Transverse colon (tissue), 4 donors: ENCODE measurements around the gene ZNF621. TPM values are rescaled to one million over a fixed set of nuclear protein-coding genes. Genes with fewer than 3 reads are reported as not detected.

ENCODE experiments used
- DNase-seq: peaks from one replicate; pipeline ENCODE4 v3.0.0-alpha.2; 2019
- H3K27ac ChIP-seq, 4 donors: fragments of 200-600 bp; sonication (generic); 2 replicates each; pipeline ENCODE4 v1.5.1; 2016 to 2018; ENCODE audit warnings: inconsistent platforms in 4 of 4
- H3K27me3 ChIP-seq: fragments of 200-600 bp; sonication (generic); 2 replicates; pipeline ENCODE4 v1.5.1; 2017; ENCODE audit warnings: inconsistent platforms
- H3K36me3 ChIP-seq, 4 donors: fragments of 200-600 bp; sonication (generic); 2 replicates each; pipeline ENCODE4 v1.5.1; 2017 to 2019; ENCODE audit warnings: inconsistent platforms in 4 of 4
- H3K4me1 ChIP-seq, 4 donors: fragments of 200-600 bp; sonication (generic); 2 replicates each; pipeline ENCODE4 v1.5.1; 2017 to 2020; ENCODE audit warnings: inconsistent platforms in 4 of 4
- H3K4me3 ChIP-seq, 4 donors: fragments of 200-600 bp; sonication (generic); 1 replicate in 1 of 4; 2 replicates in 3 of 4; pipeline versions ENCODE4 v1.5.1 to v1.6.1; 2017 to 2019; ENCODE audit warnings: inconsistent platforms in 4 of 4
- H3K9me3 ChIP-seq, 2 donors: fragments of 200-600 bp; sonication (generic); 2 replicates each; pipeline ENCODE4 v1.5.1; 2017 to 2019; ENCODE audit warnings: inconsistent platforms in 2 of 2
- EP300 ChIP-seq: sonication (generic); formaldehyde crosslinking; IDR thresholded peaks from one replicate; pipeline ENCODE4 v1.6.1; 2017; ENCODE audit warnings: antibody characterized with exemption, low read depth
- POLR2A ChIP-seq: fragments of 450-650 bp; IDR thresholded peaks from one replicate; pipeline ENCODE4 v1.6.1; 2016; ENCODE audit warnings: antibody characterized with exemption, mild to moderate bottlenecking, moderate library complexity
- POLR2AphosphoS5 ChIP-seq, 3 donors: sonication (generic); formaldehyde crosslinking; IDR thresholded peaks; one replicate each; pipeline ENCODE4 v1.6.1; 2016; ENCODE audit warnings: antibody characterized with exemption in 3 of 3
- WGBS, 2 donors: methylation state at CpG; one replicate each; pipeline ENCODE4 v1.1.5; 2018; ENCODE audit warnings: low coverage in 1 of 2; 5-methylcytosine and 5-hydroxymethylcytosine counted together
- in situ Hi-C, 4 donors: fragments of 200-750 bp; cut with MboI; loops; one replicate each; pipeline versions ENCODE4 v1.15.0 to v1.15.1; 2017; ENCODE audit warnings: low sequenced_read_pairs in 3 of 4, low pct_ligation_motif_present in 1 of 4, low pct_unique_long_range_greater_than_20kb in 1 of 4
- intact Hi-C: fragments of 100-400 bp; cut with DNase I; formaldehyde crosslinking; loops from one replicate; pipeline ENCODE4 v1.15.1; 2023; ENCODE audit warnings: low total_unique reads
- total RNA-seq, 4 donors: library from RNA; depleted of rRNA; stranded (reverse); fragments of >200 nt; gene quantifications; one replicate each; pipeline ENCODE4 v1.1.0, GENCODE V29; 2016
- TF ChIP-seq, protein P1 (sequence below), 5 experiments: fragments of 200-600 bp in 3 of 5; fragments of 450-650 bp in 2 of 5; sonication (generic) in 3 of 5; IDR thresholded peaks; 1 replicate in 2 of 5; 2 replicates in 3 of 5; pipeline ENCODE4 v1.5.1; 2016 to 2017; ENCODE audit warnings: antibody characterized with exemption in 5 of 5, inconsistent platforms in 3 of 5, mild to moderate bottlenecking in 2 of 5, moderate library complexity in 1 of 5

The ZNF621 gene
- total RNA-seq, 4 donors from 2014 or later, result 11.9 to 21.9 (median 16.2) TPM

- Histone ChIP-seq H3K4me1 (peaks cover 0 to 21% (median 15%) of the 10 kb centered on the region in 4 donors), H3K4me3 (no peak overlapping the region), H3K9me3 (no peaks in the 10 kb centered on the region), H3K36me3 (peaks cover 0 to 7% (median 0%) of the 10 kb centered on the region in 4 donors), H3K27ac (no peak overlapping the region), H3K27me3 (no peaks in the 10 kb centered on the region)
- intact Hi-C loops (no loop called here), in situ Hi-C loops (loop anchor here in 1 of 4 donors (10.0 kb wide), 1 partner anchor 56 kb away; no protein-coding TSS in a partner anchor)
- no peak for DNase-seq
- no peak for TF ChIP-seq POLR2A
- TF ChIP-seq, protein P1, sequence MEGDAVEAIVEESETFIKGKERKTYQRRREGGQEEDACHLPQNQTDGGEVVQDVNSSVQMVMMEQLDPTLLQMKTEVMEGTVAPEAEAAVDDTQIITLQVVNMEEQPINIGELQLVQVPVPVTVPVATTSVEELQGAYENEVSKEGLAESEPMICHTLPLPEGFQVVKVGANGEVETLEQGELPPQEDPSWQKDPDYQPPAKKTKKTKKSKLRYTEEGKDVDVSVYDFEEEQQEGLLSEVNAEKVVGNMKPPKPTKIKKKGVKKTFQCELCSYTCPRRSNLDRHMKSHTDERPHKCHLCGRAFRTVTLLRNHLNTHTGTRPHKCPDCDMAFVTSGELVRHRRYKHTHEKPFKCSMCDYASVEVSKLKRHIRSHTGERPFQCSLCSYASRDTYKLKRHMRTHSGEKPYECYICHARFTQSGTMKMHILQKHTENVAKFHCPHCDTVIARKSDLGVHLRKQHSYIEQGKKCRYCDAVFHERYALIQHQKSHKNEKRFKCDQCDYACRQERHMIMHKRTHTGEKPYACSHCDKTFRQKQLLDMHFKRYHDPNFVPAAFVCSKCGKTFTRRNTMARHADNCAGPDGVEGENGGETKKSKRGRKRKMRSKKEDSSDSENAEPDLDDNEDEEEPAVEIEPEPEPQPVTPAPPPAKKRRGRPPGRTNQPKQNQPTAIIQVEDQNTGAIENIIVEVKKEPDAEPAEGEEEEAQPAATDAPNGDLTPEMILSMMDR (IDR thresholded peaks at IDR 0.05), result no peak
- TF ChIP-seq POLR2AphosphoS5 (IDR thresholded peaks at IDR 0.05), result no peak
- TF ChIP-seq EP300, result no peak
- 95 to 97% methylated on average over 3 of the region's 3 CpGs for WGBS, 2 donors
Observed at GRCh38 chr3:40521254-40521653, 3.5 kb upstream of the ZNF621 start.

DNA sequence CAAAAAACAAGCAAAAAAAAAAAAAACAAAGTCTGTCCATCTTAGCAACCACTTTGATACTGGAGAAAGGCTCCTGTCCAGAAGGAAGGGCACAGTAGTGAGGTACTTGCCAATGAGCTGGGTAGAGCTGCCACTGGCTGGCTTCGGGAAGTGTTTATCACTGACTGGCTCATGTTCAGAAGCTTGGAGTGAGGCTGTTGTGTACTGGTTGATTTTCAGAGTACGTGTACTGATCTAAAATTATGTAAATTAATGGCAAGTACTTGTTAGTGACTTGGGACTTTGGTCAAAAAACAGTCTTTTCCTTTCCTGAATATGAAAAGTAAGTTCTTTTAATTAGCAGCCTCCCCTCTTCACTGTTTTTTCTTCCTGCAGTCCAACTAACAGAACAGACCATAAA lies 979 bp upstream of the ZNF621 start:
- DNase-seq, result no peak
- in situ Hi-C loops, result loop anchor here in 1 of 4 donors (10.0 kb wide), 1 partner anchor 59 kb away; no protein-coding TSS in a partner anchor
- TF ChIP-seq POLR2A, result no peak
- TF ChIP-seq, protein P1 (IDR thresholded peaks at IDR 0.05), result no peak
- TF ChIP-seq POLR2AphosphoS5 (IDR thresholded peaks at IDR 0.05), result no peak
- no peak for TF ChIP-seq EP300
- Histone ChIP-seq H3K4me1 (peaks cover 0 to 24% (median 16%) of the 10 kb centered on the region in 4 donors), H3K36me3 (peaks cover 0 to 9% (median 3%) of the 10 kb centered on the region in 4 donors), H3K27me3 (no peaks in the 10 kb centered on the region), H3K4me3 (peak overlapping the region in 1 of 4 donors; percentile 85), H3K27ac (peak overlapping the region; percentile 89 to 94 (median 92)), H3K9me3 (no peaks in the 10 kb centered on the region)
- WGBS, 2 donors, result 49 to 75% methylated on average over 2 of the region's 2 CpGs
- intact Hi-C loops, result no loop called here

DNA sequence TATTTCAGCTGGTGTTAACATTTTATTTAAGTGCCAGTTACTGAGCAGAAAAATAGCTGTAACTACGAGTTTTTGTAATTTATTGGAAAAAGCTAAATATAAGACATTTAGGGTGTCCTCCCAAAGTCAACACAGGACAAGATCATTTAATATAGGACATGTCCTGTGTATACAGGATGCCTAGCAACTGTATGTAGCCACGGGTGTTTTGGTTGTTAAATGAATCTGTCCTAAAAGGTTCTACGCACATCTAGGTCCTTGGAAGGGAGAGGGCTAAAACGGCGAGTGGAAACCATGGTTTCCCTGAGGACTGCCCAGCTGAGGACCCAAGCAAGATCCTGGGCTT lies 565 bp upstream of the ZNF621 start:
- Histone ChIP-seq H3K4me3 (peak overlapping the region; percentile 72 to 98 (median 81)), H3K27ac (peak overlapping the region; percentile 89 to 94 (median 92)), H3K9me3 (no peaks in the 10 kb centered on the region), H3K27me3 (no peaks in the 10 kb centered on the region), H3K4me1 (peaks cover 0 to 24% (median 16%) of the 10 kb centered on the region in 4 donors), H3K36me3 (peaks cover 0 to 11% (median 5%) of the 10 kb centered on the region in 4 donors)
- in situ Hi-C loops, result loop anchor here in 1 of 4 donors (10.0 kb wide), 1 partner anchor 59 kb away; no protein-coding TSS in a partner anchor
- 9 to 16% methylated on average over 2 to 5 of the region's 5 CpGs for WGBS, 2 donors
- TF ChIP-seq POLR2AphosphoS5 (IDR thresholded peaks at IDR 0.05), result no peak
- TF ChIP-seq POLR2A, result no peak
- TF ChIP-seq EP300, result no peak
- TF ChIP-seq, protein P1 (IDR thresholded peaks at IDR 0.05), result no peak
- DNase-seq, result no peak
- intact Hi-C loops, result no loop called here

DNA sequence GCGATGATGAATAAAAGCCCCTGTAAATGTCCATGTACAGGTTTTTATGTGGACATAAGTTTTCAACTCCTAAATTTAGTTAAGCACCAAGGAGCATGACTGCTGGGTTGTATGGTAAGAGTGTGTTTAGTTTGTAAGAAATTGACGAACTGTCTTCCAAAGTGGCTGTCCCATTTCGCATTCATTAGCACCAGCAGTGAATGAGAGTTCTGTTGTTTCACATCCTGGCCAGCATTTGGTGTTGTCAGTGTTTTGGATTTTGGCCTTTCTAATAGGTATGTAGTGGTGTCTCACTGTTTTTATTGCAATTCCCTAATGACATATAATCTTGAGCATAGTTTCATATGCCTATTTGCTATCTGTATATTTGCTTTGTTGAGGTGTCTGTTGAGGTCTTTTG lies 3.7 kb downstream of the ZNF621 start:
- Histone ChIP-seq H3K9me3 (peaks cover 0 to 11% of the 10 kb centered on the region in 2 donors), H3K27me3 (no peaks in the 10 kb centered on the region), H3K4me3 (no peak overlapping the region), H3K36me3 (peaks cover 0 to 52% (median 26%) of the 10 kb centered on the region in 4 donors), H3K27ac (no peak overlapping the region), H3K4me1 (peaks cover 0 to 24% (median 16%) of the 10 kb centered on the region in 4 donors)
- WGBS, 2 donors, result 88 to 96% methylated on average over 3 of the region's 3 CpGs
- in situ Hi-C loops, result loop anchor here in 1 of 4 donors (10.0 kb wide), 1 partner anchor 64 kb away; no protein-coding TSS in a partner anchor
- no peak for DNase-seq
- intact Hi-C loops, result no loop called here
- TF ChIP-seq, protein P1 (IDR thresholded peaks at IDR 0.05), result no peak
- no peak for TF ChIP-seq POLR2AphosphoS5 (IDR thresholded peaks at IDR 0.05)
- TF ChIP-seq POLR2A, result no peak
- TF ChIP-seq EP300, result no peak
